SU-DHL-6 (cell line): ENCODE data around the gene CCDC141.

Source experiments
- CTCF ChIP-seq: fragments of 200-600 bp; sonication (generic); IDR thresholded peaks from one replicate; pipeline ENCODE4 v1.5.1; 2017; ENCODE audit warnings: antibody characterized with exemption, mild to moderate bottlenecking, low read length, moderate library complexity; ENCODE audit not compliant: insufficient read depth, poor library complexity, severe bottlenecking
- EZH2phosphoT487 ChIP-seq: fragments of 200-600 bp; sonication (generic), shearing (Covaris generic); conservative IDR thresholded peaks from 2 replicates; pipeline ENCODE4 v1.6.1; 2018; ENCODE audit warnings: mild to moderate bottlenecking, antibody characterized with exemption, low read length, moderate library complexity, mixed read lengths

DNA sequence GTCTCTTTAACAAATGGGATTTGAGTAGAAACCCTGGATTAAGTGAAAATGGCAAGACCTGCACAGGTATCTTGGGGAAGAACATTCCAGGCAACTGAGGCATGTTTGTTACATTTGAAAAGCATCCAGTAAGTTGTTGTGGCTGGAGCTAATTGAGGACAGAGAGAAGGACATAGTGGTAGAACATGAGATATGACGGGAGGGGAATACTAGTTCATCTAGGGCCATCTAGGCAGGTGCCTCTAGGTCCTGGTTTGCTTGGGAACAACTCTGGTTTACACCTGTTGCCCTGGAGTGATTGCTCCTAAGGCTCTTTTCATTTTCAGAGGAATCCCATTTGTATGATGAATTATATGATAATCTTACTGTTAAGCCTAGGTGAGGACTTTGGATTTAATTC is 19.7 kb upstream of the CCDC141 start:
- TF ChIP-seq CTCF (no peak), EZH2phosphoT487 (no peak)
